H9 (cell line): ENCODE measurements around the gene KCNH5. TPM values are rescaled to one million over a fixed set of nuclear protein-coding genes. Genes with fewer than 3 reads are reported as not detected.

Experiments
- DNase-seq: peaks from one replicate; pipeline ENCODE4 v3.0.0-alpha.2; 2017
- H2AFZ ChIP-seq: one replicate; pipeline ENCODE4 v1.6.1; 2013; ENCODE audit warnings: mild to moderate bottlenecking, low read length, control low read depth, moderate library complexity
- H2AK5ac ChIP-seq: 2 replicates; pipeline ENCODE4 v1.6.1; 2013; ENCODE audit warnings: low read length, control low read depth, mixed read lengths; ENCODE audit not compliant: insufficient read length
- H2BK120ac ChIP-seq: one replicate; pipeline ENCODE4 v1.6.1; 2013; ENCODE audit warnings: low read depth, mild to moderate bottlenecking, low read length, control low read depth, inconsistent platforms; ENCODE audit not compliant: poor library complexity, severe bottlenecking
- H2BK12ac ChIP-seq: 2 replicates; pipeline ENCODE4 v1.6.1; 2013; ENCODE audit warnings: low read length, control low read depth, mixed read lengths, low read depth; ENCODE audit not compliant: insufficient read length
- H2BK15ac ChIP-seq: 2 replicates; pipeline ENCODE4 v1.6.1; 2013; ENCODE audit warnings: low read depth, low read length, control low read depth
- H2BK20ac ChIP-seq: one replicate; pipeline ENCODE4 v1.6.1; 2013; ENCODE audit warnings: low read depth, mild to moderate bottlenecking, low read length, control low read depth, inconsistent platforms; ENCODE audit not compliant: poor library complexity, severe bottlenecking
- H2BK5ac ChIP-seq: 2 replicates; pipeline ENCODE4 v1.6.1; 2013; ENCODE audit warnings: low read length, control low read depth, mixed read lengths; ENCODE audit not compliant: insufficient read length
- H3K14ac ChIP-seq: 2 replicates; pipeline ENCODE4 v1.6.1; 2013; ENCODE audit warnings: low read length, control low read depth; ENCODE audit not compliant: insufficient read depth
- H3K18ac ChIP-seq: 2 replicates; pipeline ENCODE4 v1.6.1; 2013; ENCODE audit warnings: low read depth, mild to moderate bottlenecking, mixed read lengths, low read length, control low read depth; ENCODE audit not compliant: insufficient read length
- H3K23ac ChIP-seq: 2 replicates; pipeline ENCODE4 v1.6.1; 2013; ENCODE audit warnings: low read length, control low read depth, mixed read lengths, low read depth; ENCODE audit not compliant: insufficient read length
- H3K23me2 ChIP-seq: 2 replicates; pipeline ENCODE4 v1.6.1; 2013; ENCODE audit warnings: low read depth, mild to moderate bottlenecking, mixed read lengths, low read length, control low read depth; ENCODE audit not compliant: insufficient read length, poor library complexity, severe bottlenecking
- H3K27ac ChIP-seq: 2 replicates; pipeline ENCODE4 v1.5.1; 2013; ENCODE audit warnings: low read length, control low read depth, mixed read lengths, low read depth; ENCODE audit not compliant: insufficient read length
- H3K27me3 ChIP-seq: 2 replicates; pipeline ENCODE4 v1.6.1; 2013; ENCODE audit warnings: low read length, control low read depth, inconsistent platforms; ENCODE audit not compliant: insufficient read depth
- H3K4ac ChIP-seq: 2 replicates; pipeline ENCODE4 v1.6.1; 2013; ENCODE audit warnings: low read depth, mild to moderate bottlenecking, control low read depth, inconsistent platforms, low read length, moderate library complexity
- H3K4me1 ChIP-seq: 2 replicates; pipeline ENCODE4 v1.6.1; 2013; ENCODE audit warnings: low read length, control low read depth, inconsistent platforms; ENCODE audit not compliant: insufficient read depth
- H3K4me2 ChIP-seq: 2 replicates; pipeline ENCODE4 v1.6.1; 2013; ENCODE audit warnings: low read length, control low read depth, mixed read lengths; ENCODE audit not compliant: insufficient read length, insufficient read depth
- H3K56ac ChIP-seq: 2 replicates; pipeline ENCODE4 v1.6.1; 2013; ENCODE audit warnings: low read depth, mild to moderate bottlenecking, mixed read lengths, low read length, control low read depth; ENCODE audit not compliant: insufficient read length
- H3K79me1 ChIP-seq: 2 replicates; pipeline ENCODE4 v1.6.1; 2013; ENCODE audit warnings: low read depth, mild to moderate bottlenecking, moderate library complexity, low read length, control low read depth, inconsistent platforms; ENCODE audit not compliant: insufficient read depth, poor library complexity, severe bottlenecking
- H3K79me2 ChIP-seq: 2 replicates; pipeline ENCODE4 v1.6.1; 2013; ENCODE audit warnings: low read length, control low read depth, inconsistent platforms; ENCODE audit not compliant: insufficient read depth
- H3K9ac ChIP-seq: 2 replicates; pipeline ENCODE4 v1.6.1; 2013; ENCODE audit warnings: low read length, control low read depth, mixed read lengths; ENCODE audit not compliant: insufficient read length; ENCODE audit errors: extremely low read depth
- H3K9me3 ChIP-seq: one replicate; pipeline ENCODE4 v1.6.1; 2013; ENCODE audit warnings: low read depth, low read length, inconsistent platforms; ENCODE audit not compliant: control insufficient read depth
- H3T11ph ChIP-seq: one replicate; pipeline ENCODE4 v1.6.1; 2013; ENCODE audit warnings: mild to moderate bottlenecking, low read length, control low read depth, inconsistent platforms
- H4K20me1 ChIP-seq: one replicate; pipeline ENCODE4 v1.6.1; 2013; ENCODE audit not compliant: control insufficient read depth, insufficient read length, insufficient read depth
- H4K5ac ChIP-seq: 2 replicates; pipeline ENCODE4 v1.6.1; 2013; ENCODE audit warnings: low read depth, mild to moderate bottlenecking, mixed read lengths, low read length, control low read depth; ENCODE audit not compliant: insufficient read length
- H4K8ac ChIP-seq: replicated peaks from 2 replicates; pipeline ENCODE4 v1.6.1; 2013; ENCODE audit warnings: low read length, control low read depth, mixed read lengths, low read depth; ENCODE audit not compliant: insufficient read length
- H4K91ac ChIP-seq: 2 replicates; pipeline ENCODE4 v1.6.1; 2013; ENCODE audit warnings: low read depth, mild to moderate bottlenecking, moderate library complexity, mixed read lengths, low read length, control low read depth; ENCODE audit not compliant: insufficient read length
- H3K27ac Mint-ChIP-seq, 3 experiments: 2 replicates in 2 of 3; 3 replicates in 1 of 3; pipeline ENCODE4 v1.8.0; 2020 to 2021; ENCODE audit warnings: mixed read lengths in 3 of 3, mild to moderate bottlenecking in 1 of 3, moderate library complexity in 1 of 3
- H3K27me3 Mint-ChIP-seq: 2 replicates; pipeline ENCODE4 v1.8.0; 2021; ENCODE audit warnings: low read depth, mild to moderate bottlenecking, moderate library complexity, mixed read lengths
- H3K36me3 Mint-ChIP-seq, 3 experiments: 2 replicates in 2 of 3; 3 replicates in 1 of 3; pipeline ENCODE4 v1.8.0; 2020 to 2021; ENCODE audit warnings: low read depth in 3 of 3, mixed read lengths in 3 of 3; ENCODE audit not compliant: insufficient read depth in 1 of 3
- H3K4me1 Mint-ChIP-seq, 2 experiments: 2 replicates each; pipeline ENCODE4 v1.8.0; 2020; ENCODE audit warnings: mixed read lengths in 2 of 2
- H3K4me3 Mint-ChIP-seq, 2 experiments: 2 replicates in 1 of 2; 3 replicates in 1 of 2; pipeline ENCODE4 v1.8.0; 2020 to 2021; ENCODE audit warnings: mild to moderate bottlenecking in 2 of 2, mixed read lengths in 2 of 2, moderate library complexity in 1 of 2
- H3K9me3 Mint-ChIP-seq, 2 experiments: 2 replicates in 1 of 2; 3 replicates in 1 of 2; pipeline ENCODE4 v1.8.0; 2020; ENCODE audit warnings: mild to moderate bottlenecking in 2 of 2, mixed read lengths in 2 of 2, moderate library complexity in 1 of 2
- WGBS: extraction: QIAGEN DNeasy Blood & Tissue Kit; methylation state at CpG from one replicate; pipeline ENCODE4 v1.1.7; 2013; ENCODE audit warnings: missing lambda C conversion rate, low lambda C conversion rate, mixed read lengths; ENCODE audit not compliant: insufficient read length; ENCODE audit errors: extremely low coverage; 5-methylcytosine and 5-hydroxymethylcytosine counted together
- total RNA-seq: library from RNA; stranded (reverse); gene quantifications from 2 replicates; pipeline ENCODE4 v1.2.1, GENCODE V29; 2021
- TF ChIP-seq, protein P1 (sequence below): fragments of 200-600 bp; sonication (generic); conservative IDR thresholded peaks from 3 replicates; pipeline ENCODE4 v1.8.0; 2021; ENCODE audit warnings: antibody characterized with exemption, mild to moderate bottlenecking

The KCNH5 gene
- total RNA-seq, 1 experiment from 2014 or later: 0.42 TPM

DNA sequence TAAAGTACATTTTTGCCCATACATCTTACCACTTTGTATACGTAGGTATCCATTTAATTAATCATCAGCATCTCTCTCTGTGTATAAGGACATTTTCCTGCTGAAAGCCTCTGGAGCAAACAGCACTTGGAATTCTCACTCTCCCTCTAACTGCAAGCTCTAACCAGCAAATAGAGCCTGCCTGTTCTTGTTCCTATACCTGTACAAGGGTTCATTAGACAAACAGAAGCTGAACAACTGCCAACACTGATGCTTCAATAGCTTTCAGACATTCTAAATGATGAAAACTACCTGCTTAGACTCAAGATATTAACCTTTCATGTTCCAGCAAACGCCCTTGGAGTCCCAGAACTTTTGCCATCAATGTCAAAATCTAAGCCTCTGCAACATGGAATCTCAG, 98.0 kb downstream of the KCNH5 start:
- Mint-ChIP-seq H3K9me3 (no peaks in the 10 kb centered on the region), H3K27ac (no peak overlapping the region), H3K36me3 (no peaks in the 10 kb centered on the region), H3K4me3 (no peak overlapping the region), H3K27me3 (no peaks in the 10 kb centered on the region), H3K4me1 (peaks cover 2% of the 10 kb centered on the region in 2 experiments; a peak in 2 of 4 replicates)
- Histone ChIP-seq H3K79me1 (no peaks in the 10 kb centered on the region), H3T11ph (no peak overlapping the region), H3K27ac (no peak overlapping the region), H2BK20ac (no peak overlapping the region), H3K14ac (no peak overlapping the region), H2BK5ac (no peak overlapping the region), H3K9ac (no peak overlapping the region), H4K8ac (no peak overlapping the region), H3K9me3 (no peaks in the 10 kb centered on the region), H3K56ac (no peak overlapping the region), H3K4me1 (no peaks in the 10 kb centered on the region), H3K4ac (no peak overlapping the region), H4K91ac (no peak overlapping the region), H3K79me2 (no peaks in the 10 kb centered on the region), H2AFZ (no peak overlapping the region), H2BK12ac (no peak overlapping the region), H2AK5ac (no peak overlapping the region), H3K4me2 (no peak overlapping the region), H3K23me2 (no peaks in the 10 kb centered on the region), H2BK120ac (no peak overlapping the region), H3K23ac (no peak overlapping the region), H2BK15ac (no peak overlapping the region), H4K20me1 (no peaks in the 10 kb centered on the region), H3K18ac (no peak overlapping the region), H4K5ac (no peak overlapping the region), H3K27me3 (no peaks in the 10 kb centered on the region)
- no peak for DNase-seq
- TF ChIP-seq, protein P1, sequence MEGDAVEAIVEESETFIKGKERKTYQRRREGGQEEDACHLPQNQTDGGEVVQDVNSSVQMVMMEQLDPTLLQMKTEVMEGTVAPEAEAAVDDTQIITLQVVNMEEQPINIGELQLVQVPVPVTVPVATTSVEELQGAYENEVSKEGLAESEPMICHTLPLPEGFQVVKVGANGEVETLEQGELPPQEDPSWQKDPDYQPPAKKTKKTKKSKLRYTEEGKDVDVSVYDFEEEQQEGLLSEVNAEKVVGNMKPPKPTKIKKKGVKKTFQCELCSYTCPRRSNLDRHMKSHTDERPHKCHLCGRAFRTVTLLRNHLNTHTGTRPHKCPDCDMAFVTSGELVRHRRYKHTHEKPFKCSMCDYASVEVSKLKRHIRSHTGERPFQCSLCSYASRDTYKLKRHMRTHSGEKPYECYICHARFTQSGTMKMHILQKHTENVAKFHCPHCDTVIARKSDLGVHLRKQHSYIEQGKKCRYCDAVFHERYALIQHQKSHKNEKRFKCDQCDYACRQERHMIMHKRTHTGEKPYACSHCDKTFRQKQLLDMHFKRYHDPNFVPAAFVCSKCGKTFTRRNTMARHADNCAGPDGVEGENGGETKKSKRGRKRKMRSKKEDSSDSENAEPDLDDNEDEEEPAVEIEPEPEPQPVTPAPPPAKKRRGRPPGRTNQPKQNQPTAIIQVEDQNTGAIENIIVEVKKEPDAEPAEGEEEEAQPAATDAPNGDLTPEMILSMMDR: no peak
- WGBS: no CpG with 5 or more reads among the region's 2 CpGs
